Neural progenitor cell (in vitro differentiated cells): ENCODE measurements around the gene AUTS2.

ENCODE experiments used
- EZH2phosphoT487 ChIP-seq: fragments of 200-600 bp; sonication (generic); IDR thresholded peaks from 2 replicates; pipeline ENCODE4 v1.6.1; 2017; ENCODE audit warnings: antibody characterized with exemption
- TF ChIP-seq, protein P1 (sequence below): fragments of 200-600 bp; sonication (generic); IDR thresholded peaks from 2 replicates; pipeline ENCODE4 v1.5.1; 2017; ENCODE audit warnings: antibody characterized with exemption, mild to moderate bottlenecking

DNA sequence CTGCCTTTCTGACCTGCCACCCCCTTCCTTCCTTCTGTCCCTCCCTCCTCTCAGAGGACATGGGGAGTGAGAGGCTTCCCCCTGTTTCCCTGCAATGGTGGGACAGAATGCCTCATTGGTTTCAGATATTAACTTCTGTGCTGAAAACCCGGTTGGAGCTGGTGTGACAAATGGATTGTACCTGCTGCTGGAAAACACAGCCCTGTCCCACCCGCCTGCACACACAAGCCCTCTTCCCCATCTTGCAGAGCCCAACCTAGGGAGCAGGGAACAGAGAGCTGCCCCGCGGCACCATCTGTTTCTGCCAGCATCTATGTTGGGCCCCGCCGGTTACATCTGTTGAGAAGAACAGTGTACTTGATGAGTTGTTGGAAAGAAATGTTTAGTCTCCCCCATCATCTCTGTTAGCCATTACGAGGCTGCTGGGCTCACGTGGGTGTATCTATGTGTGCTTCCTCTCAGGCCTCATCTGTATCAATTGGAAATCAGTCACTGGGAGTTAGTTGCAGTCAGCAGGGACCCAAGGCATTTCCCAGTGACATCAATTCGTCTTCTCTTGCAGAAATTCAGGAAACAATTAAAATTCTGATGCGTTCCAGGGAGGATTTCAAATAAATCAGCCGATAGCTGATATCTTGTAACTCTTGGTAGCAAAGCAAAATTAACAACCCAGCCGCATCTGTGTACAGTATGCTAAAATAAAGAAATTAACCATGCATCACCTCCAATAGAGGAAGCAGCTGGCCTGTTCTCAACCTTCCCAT, 808.1 kb downstream of the AUTS2 start:
- TF ChIP-seq, protein P1, sequence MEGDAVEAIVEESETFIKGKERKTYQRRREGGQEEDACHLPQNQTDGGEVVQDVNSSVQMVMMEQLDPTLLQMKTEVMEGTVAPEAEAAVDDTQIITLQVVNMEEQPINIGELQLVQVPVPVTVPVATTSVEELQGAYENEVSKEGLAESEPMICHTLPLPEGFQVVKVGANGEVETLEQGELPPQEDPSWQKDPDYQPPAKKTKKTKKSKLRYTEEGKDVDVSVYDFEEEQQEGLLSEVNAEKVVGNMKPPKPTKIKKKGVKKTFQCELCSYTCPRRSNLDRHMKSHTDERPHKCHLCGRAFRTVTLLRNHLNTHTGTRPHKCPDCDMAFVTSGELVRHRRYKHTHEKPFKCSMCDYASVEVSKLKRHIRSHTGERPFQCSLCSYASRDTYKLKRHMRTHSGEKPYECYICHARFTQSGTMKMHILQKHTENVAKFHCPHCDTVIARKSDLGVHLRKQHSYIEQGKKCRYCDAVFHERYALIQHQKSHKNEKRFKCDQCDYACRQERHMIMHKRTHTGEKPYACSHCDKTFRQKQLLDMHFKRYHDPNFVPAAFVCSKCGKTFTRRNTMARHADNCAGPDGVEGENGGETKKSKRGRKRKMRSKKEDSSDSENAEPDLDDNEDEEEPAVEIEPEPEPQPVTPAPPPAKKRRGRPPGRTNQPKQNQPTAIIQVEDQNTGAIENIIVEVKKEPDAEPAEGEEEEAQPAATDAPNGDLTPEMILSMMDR = no peak
- TF ChIP-seq EZH2phosphoT487 = no peak
